K562 (cell line): ENCODE results near the gene ZNF83. TPM values are rescaled to one million over a fixed set of nuclear protein-coding genes. Genes with fewer than 3 reads are reported as not detected.

Experiments used
- ATAC-seq: fragments of 200-7000 bp; cut with Tn5 transposase; 3 replicates; pipeline ENCODE4 v1.9.1; 2020; ENCODE audit warnings: moderate library complexity
- BruUV-seq: library from RNA; stranded (reverse); fragments of 400-500 nt; replicated peaks from 2 replicates; lab custom pipeline; 2021; lab: Mats Ljungman, UMichigan
- CTCF ChIA-PET: fragments of 300-600 bp; formaldehyde crosslinking; extraction: SDS; loops from one replicate; lab custom pipeline; 2021; ENCODE audit warnings: low intra/inter-chr PET ratio; lab: Yijun Ruan, JAX
- POLR2A ChIA-PET: fragments of 300-600, 350-650 bp; sonication (Branson Sonifier 250); formaldehyde crosslinking; extraction: SDS; loops from one replicate; lab custom pipeline; 2021; ENCODE audit warnings: antibody characterized with exemption, inconsistent platforms; lab: Yijun Ruan, JAX
- DNase-seq, 4 experiments: peaks; one replicate each; pipeline versions ENCODE4 v3.0.0 to v3.0.0-alpha.2; 2011 to 2018; ENCODE audit warnings: low spot score in 3 of 4, mixed read lengths in 3 of 4; ENCODE audit errors: extremely low read depth in 1 of 4
- FAIRE-seq: peaks from 2 replicates; lab custom pipeline; 2011; peaks lifted over from hg19 to GRCh38; lab: Jason Lieb, UNC
- H2AFZ ChIP-seq: 2 replicates; pipeline ENCODE4 v1.6.0; 2011; ENCODE audit warnings: low read depth, low read length, control low read depth, inconsistent platforms
- H3K27ac ChIP-seq: fragments of 200-600 bp; 3 replicates; pipeline ENCODE4 v1.8.0; 2011; ENCODE audit warnings: low read depth, mild to moderate bottlenecking, control low read depth, inconsistent platforms, low read length, moderate library complexity, mixed read lengths; ENCODE audit errors: extremely low read depth
- H3K27me3 ChIP-seq, 2 experiments: fragments of 300-600 bp in 1 of 2; 2 replicates in 1 of 2; 3 replicates in 1 of 2; pipeline versions ENCODE4 v1.6.0 to v1.8.0; 2011; ENCODE audit warnings: inconsistent platforms in 2 of 2, low read length in 2 of 2, mild to moderate bottlenecking in 1 of 2, mixed read lengths in 1 of 2, moderate library complexity in 1 of 2; ENCODE audit not compliant: control insufficient read depth in 2 of 2, insufficient read depth in 2 of 2
- H3K36me3 ChIP-seq: fragments of 300-600 bp; 3 replicates; pipeline ENCODE4 v1.8.0; 2011; ENCODE audit warnings: mild to moderate bottlenecking, low read length, inconsistent platforms; ENCODE audit not compliant: control insufficient read depth, insufficient read depth
- H3K4me1 ChIP-seq, 2 experiments: fragments of 200-600 bp in 1 of 2; replicated peaks in 1 of 2; 2 replicates in 1 of 2; 3 replicates in 1 of 2; pipeline versions ENCODE4 v1.5.1 to v1.8.0; 2011; ENCODE audit warnings: inconsistent platforms in 2 of 2, low read length in 2 of 2, mild to moderate bottlenecking in 1 of 2, mixed read lengths in 1 of 2, moderate library complexity in 1 of 2; ENCODE audit not compliant: control insufficient read depth in 2 of 2, insufficient read depth in 2 of 2
- H3K4me2 ChIP-seq: 2 replicates; pipeline ENCODE4 v1.6.1; 2011; ENCODE audit warnings: low read length, control low read depth, inconsistent platforms, mixed read lengths; ENCODE audit not compliant: insufficient read depth
- H3K4me3 ChIP-seq: fragments of 200-600 bp; sonication (generic), shearing (Covaris generic); 2 replicates; pipeline ENCODE4 v1.5.1; 2016; ENCODE audit warnings: control low read depth, inconsistent platforms
- H3K79me2 ChIP-seq: fragments of 200-600 bp; 3 replicates; pipeline ENCODE4 v1.8.0; 2011; ENCODE audit warnings: low read length, inconsistent platforms; ENCODE audit not compliant: control insufficient read depth, insufficient read depth
- H3K9ac ChIP-seq, 2 experiments: 2 replicates each; pipeline versions ENCODE4 v1.6.0 to v1.6.1; 2011; ENCODE audit warnings: low read depth in 2 of 2, low read length in 2 of 2, control low read depth in 1 of 2, inconsistent platforms in 1 of 2, mild to moderate bottlenecking in 1 of 2, mixed read lengths in 1 of 2; ENCODE audit not compliant: insufficient read depth in 1 of 2
- H3K9me1 ChIP-seq: one replicate; pipeline ENCODE4 v1.6.0; 2011; ENCODE audit warnings: inconsistent platforms, mild to moderate bottlenecking, low read length, moderate library complexity; ENCODE audit not compliant: control insufficient read depth, insufficient read depth
- H3K9me3 ChIP-seq: replicated peaks from 2 replicates; pipeline ENCODE4 v1.5.1; 2011; ENCODE audit warnings: low read depth, low read length, inconsistent platforms; ENCODE audit not compliant: control insufficient read depth, insufficient read depth
- H4K20me1 ChIP-seq: replicated peaks from 2 replicates; pipeline ENCODE4 v1.6.1; 2011; ENCODE audit warnings: low read length, inconsistent platforms, mixed read lengths; ENCODE audit not compliant: control insufficient read depth, insufficient read depth
- ARID2 ChIP-seq: fragments of 450-650 bp; IDR thresholded peaks from 2 replicates; pipeline ENCODE4 v1.6.1; 2017; ENCODE audit warnings: antibody characterized with exemption, mild to moderate bottlenecking
- CBFA2T2 ChIP-seq: fragments of 450-650 bp; conservative IDR thresholded peaks from 2 replicates; pipeline ENCODE4 v1.6.1; 2017; ENCODE audit warnings: mild to moderate bottlenecking
- CREBBP ChIP-seq: IDR thresholded peaks from one replicate; pipeline ENCODE4 v1.6.1; 2012; ENCODE audit warnings: low read depth, mild to moderate bottlenecking, control low read depth, inconsistent platforms, low read length
- CREM ChIP-seq: IDR thresholded peaks from 2 replicates; pipeline ENCODE4 v1.6.1; 2014; ENCODE audit warnings: antibody characterized with exemption, low read depth
- ETV6 ChIP-seq, 3 experiments: fragments of 150-350 bp in 1 of 3; sonication (generic) in 1 of 3; formaldehyde crosslinking in 1 of 3; IDR thresholded peaks; 2 replicates each; pipeline versions ENCODE4 v1.6.1 to v1.8.0; 2014 to 2022; ENCODE audit warnings: borderline replicate concordance in 2 of 3, low read depth in 2 of 3, antibody characterized with exemption in 1 of 3, low read length in 1 of 3, mild to moderate bottlenecking in 1 of 3, missing genetic modification reagents in 1 of 3
- NCOR1 ChIP-seq: fragments of 450-650 bp; IDR thresholded peaks from 2 replicates; pipeline ENCODE4 v1.6.1; 2016; ENCODE audit warnings: mild to moderate bottlenecking, moderate library complexity
- SLC30A9 ChIP-seq: fragments of 250-450 bp; sonication (Bioruptor Pico); IDR thresholded peaks from 2 replicates; pipeline ENCODE4 v1.8.0; 2022; ENCODE audit warnings: mild to moderate bottlenecking, moderate library complexity
- ZNF263 ChIP-seq: sonication (generic); formaldehyde crosslinking; IDR thresholded peaks from 2 replicates; pipeline ENCODE4 v1.8.0; 2022; ENCODE audit warnings: mild to moderate bottlenecking, missing genetic modification reagents, borderline replicate concordance
- ZNF766 ChIP-seq: fragments of 200-800 bp; sonication (Bioruptor generic); conservative IDR thresholded peaks from 2 replicates; pipeline ENCODE4 v1.6.1; 2016; ENCODE audit warnings: missing genetic modification characterization, missing compliant biosample characterization
- ZNF785 ChIP-seq: fragments of 250-450 bp; sonication (Bioruptor Pico); IDR thresholded peaks from 2 replicates; pipeline ENCODE4 v1.4.0; 2020; ENCODE audit warnings: mild to moderate bottlenecking
- WGBS: fragments of 100-300 bp; shearing (Covaris generic); methylation state at CpG from one replicate; pipeline ENCODE4 v1.1.6; 2016; ENCODE audit warnings: low coverage, mixed read lengths; ENCODE audit not compliant: insufficient coverage; ENCODE audit errors: missing lambda C conversion rate; 5-methylcytosine and 5-hydroxymethylcytosine counted together
- in situ Hi-C: fragments of 300-500 bp; cut with MboI; formaldehyde crosslinking; loops from 4 replicates; pipeline ENCODE4 v1.15.0; 2018; ENCODE audit warnings: inconsistent platforms, mixed read lengths
- intact Hi-C: fragments of 100-400 bp; cut with micrococcal nuclease; formaldehyde crosslinking; loops from 2 replicates; pipeline ENCODE4 v1.14.2; 2022
- polyA plus RNA-seq, 8 experiments: library from polyadenylated mRNA; depleted of rRNA in 4 of 8; stranded (reverse) in 5 of 8; unstranded in 3 of 8; fragments of >200 nt; fragmentation: Nextera tagmentation in 2 of 8; fragmentation: Illumina TruSeq in 1 of 8; extraction: Ambion mirVana in 2 of 8; extraction: Trizol in 1 of 8; gene quantifications; 2 replicates each; pipeline versions ENCODE4 v1.2.1 to v1.2.3, GENCODE V29; 2011 to 2014; ENCODE audit warnings: inconsistent platforms in 1 of 8, missing spikeins in 1 of 8
- total RNA-seq, 7 experiments: library from RNA; depleted of rRNA in 6 of 7; stranded (reverse); fragments of >200 nt in 6 of 7; fragmentation: Illumina TruSeq in 2 of 7; extraction: Trizol in 2 of 7; gene quantifications; 2 replicates each; pipeline versions ENCODE4 v1.2.1 to v1.2.3, GENCODE V29; 2011 to 2021; ENCODE audit warnings: low replicate concordance in 1 of 7
- TF ChIP-seq, protein P1 (sequence below): fragments of 450-650 bp; formaldehyde crosslinking; IDR thresholded peaks from 2 replicates; pipeline ENCODE4 v1.4.0; 2022; ENCODE audit warnings: missing genetic modification characterization
- TF ChIP-seq, protein P2 (sequence below): fragments of 200-800 bp; sonication (Bioruptor generic); IDR thresholded peaks from 2 replicates; pipeline ENCODE4 v1.6.1; 2017; ENCODE audit warnings: missing genetic modification characterization, missing compliant biosample characterization
- TF ChIP-seq, protein P3 (sequence below), 2 experiments: fragments of 450-650 bp; conservative IDR thresholded peaks; 2 replicates each; pipeline ENCODE4 v1.6.1; 2017; ENCODE audit warnings: mild to moderate bottlenecking in 2 of 2, moderate library complexity in 2 of 2
- TF ChIP-seq, protein P4 (sequence below): IDR thresholded peaks from 2 replicates; pipeline ENCODE4 v1.6.1; 2012; ENCODE audit warnings: low read depth, low read length, improper control_type of control experiment, borderline replicate concordance

Gene ZNF83
- total and polyA plus RNA-seq, 9 of the 15 experiments (the other 6 are each of a cell fraction or from before 2014, with no cell fraction given) = 18.6 to 74.3 (median 51.9) TPM

DNA sequence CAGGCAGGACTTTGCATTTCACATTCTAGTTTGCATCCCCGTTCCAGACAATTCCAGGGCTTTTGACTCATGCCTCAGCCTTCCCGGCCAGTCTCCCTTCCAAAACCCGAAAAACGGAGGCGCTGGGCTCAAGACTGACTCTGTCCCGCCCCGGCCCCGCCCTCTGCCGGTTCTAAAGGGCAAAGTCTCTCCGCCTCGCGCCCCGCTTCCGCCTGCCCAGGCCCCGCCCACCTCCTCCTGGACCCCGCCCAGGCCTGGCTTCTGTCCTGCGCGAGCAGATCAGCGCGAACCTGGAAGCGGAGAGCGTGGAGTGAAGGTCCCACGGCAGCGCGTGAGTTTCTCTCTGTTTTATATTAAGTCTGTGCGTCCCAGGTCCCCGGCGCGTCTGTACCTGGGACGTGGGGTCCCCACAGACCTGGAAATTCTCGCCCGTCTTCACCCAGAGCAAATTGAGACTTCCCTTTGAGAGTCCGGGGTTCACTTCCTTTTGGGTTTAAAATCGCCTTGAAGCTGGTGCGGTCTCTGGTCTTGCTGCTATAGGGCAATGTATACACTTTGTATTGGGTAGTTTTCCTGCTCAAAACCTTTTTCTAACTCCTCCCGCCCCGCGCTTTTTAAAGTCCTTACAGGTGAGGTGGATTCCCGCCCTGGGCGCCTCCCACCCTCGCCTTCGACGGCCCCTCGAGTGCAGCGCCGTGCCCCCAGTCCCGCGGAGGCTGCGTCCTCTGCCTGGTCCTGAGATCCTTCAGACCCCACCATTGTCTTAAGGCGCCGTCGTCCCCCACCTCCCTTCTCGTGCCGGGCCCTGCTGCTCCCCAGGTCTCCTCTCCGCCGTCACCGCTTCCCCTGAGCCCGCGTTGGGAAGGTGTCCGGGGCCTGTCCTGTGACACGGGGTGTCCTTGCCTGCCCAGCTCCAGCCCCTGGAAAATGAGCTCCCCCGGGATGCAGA lies 36.9 kb downstream of the ZNF83 start:
- POLR2A ChIA-PET = interaction anchor here (0.6 to 1.0 kb wide), 3 partner anchors 36 to 1055 kb away, joined by 3 read pairs; no protein-coding TSS in a partner anchor
- intact Hi-C loops = loop anchor here (10.0 kb wide), 1 partner anchor 124 kb away; no protein-coding TSS in a partner anchor
- TF ChIP-seq ZNF785 (no peak), CBFA2T2 (no peak), NCOR1 (no peak), ZNF263 (CRISPR knock-in tag) (no peak; the same call in 1 of the 2 replicates), ARID2 (no peak), CREBBP (no peak), ETV6 (IDR thresholded peaks at IDR 0.05; ENCODE audit: borderline replicate concordance in 1 of 2, low read depth in 2 of 2, low read length in 1 of 2) (no peak), ETV6 (CRISPR knock-in tag; IDR thresholded peaks at IDR 0.05; ENCODE audit: borderline replicate concordance) (no peak), ZNF766 (no peak), CREM (peak; percentile 32; the same call in 1 of the 2 replicates), SLC30A9 (CRISPR knock-in tag) (no peak)
- TF ChIP-seq, protein P1, sequence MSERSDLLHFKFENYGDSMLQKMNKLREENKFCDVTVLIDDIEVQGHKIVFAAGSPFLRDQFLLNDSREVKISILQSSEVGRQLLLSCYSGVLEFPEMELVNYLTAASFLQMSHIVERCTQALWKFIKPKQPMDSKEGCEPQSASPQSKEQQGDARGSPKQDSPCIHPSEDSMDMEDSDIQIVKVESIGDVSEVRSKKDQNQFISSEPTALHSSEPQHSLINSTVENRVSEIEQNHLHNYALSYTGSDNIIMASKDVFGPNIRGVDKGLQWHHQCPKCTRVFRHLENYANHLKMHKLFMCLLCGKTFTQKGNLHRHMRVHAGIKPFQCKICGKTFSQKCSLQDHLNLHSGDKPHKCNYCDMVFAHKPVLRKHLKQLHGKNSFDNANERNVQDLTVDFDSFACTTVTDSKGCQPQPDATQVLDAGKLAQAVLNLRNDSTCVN (CRISPR knock-in tag) = no peak
- TF ChIP-seq, protein P2, sequence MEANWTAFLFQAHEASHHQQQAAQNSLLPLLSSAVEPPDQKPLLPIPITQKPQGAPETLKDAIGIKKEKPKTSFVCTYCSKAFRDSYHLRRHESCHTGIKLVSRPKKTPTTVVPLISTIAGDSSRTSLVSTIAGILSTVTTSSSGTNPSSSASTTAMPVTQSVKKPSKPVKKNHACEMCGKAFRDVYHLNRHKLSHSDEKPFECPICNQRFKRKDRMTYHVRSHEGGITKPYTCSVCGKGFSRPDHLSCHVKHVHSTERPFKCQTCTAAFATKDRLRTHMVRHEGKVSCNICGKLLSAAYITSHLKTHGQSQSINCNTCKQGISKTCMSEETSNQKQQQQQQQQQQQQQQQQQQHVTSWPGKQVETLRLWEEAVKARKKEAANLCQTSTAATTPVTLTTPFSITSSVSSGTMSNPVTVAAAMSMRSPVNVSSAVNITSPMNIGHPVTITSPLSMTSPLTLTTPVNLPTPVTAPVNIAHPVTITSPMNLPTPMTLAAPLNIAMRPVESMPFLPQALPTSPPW (CRISPR knock-in tag) = peak; percentile 70
- TF ChIP-seq, protein P3, sequence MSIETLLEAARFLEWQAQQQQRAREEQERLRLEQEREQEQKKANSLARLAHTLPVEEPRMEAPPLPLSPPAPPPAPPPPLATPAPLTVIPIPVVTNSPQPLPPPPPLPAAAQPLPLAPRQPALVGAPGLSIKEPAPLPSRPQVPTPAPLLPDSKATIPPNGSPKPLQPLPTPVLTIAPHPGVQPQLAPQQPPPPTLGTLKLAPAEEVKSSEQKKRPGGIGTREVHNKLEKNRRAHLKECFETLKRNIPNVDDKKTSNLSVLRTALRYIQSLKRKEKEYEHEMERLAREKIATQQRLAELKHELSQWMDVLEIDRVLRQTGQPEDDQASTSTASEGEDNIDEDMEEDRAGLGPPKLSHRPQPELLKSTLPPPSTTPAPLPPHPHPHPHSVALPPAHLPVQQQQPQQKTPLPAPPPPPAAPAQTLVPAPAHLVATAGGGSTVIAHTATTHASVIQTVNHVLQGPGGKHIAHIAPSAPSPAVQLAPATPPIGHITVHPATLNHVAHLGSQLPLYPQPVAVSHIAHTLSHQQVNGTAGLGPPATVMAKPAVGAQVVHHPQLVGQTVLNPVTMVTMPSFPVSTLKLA (conservative IDR thresholded peaks at IDR 0.05) = peak in 1 of 2 experiments; percentile 47; a peak in 2 of 4 replicates
- TF ChIP-seq, protein P4, sequence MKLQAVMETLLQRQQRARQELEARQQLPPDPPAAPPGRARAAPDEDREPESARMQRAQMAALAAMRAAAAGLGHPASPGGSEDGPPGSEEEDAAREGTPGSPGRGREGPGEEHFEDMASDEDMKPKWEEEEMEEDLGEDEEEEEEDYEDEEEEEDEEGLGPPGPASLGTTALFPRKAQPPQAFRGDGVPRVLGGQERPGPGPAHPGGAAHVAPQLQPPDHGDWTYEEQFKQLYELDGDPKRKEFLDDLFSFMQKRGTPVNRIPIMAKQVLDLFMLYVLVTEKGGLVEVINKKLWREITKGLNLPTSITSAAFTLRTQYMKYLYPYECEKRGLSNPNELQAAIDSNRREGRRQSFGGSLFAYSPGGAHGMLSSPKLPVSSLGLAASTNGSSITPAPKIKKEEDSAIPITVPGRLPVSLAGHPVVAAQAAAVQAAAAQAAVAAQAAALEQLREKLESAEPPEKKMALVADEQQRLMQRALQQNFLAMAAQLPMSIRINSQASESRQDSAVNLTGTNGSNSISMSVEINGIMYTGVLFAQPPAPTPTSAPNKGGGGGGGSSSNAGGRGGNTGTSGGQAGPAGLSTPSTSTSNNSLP = no peak

More for the DNA sequence above, 36.9 kb downstream of the ZNF83 start:
- TSS peak; percentile 59 for BruUV-seq
- Histone ChIP-seq H4K20me1 (no peaks in the 10 kb centered on the region), H3K79me2 (peaks cover 39% of the 10 kb centered on the region), H3K27me3 (no peaks in the 10 kb centered on the region), H3K4me2 (peak overlapping the region; percentile 80), H3K4me3 (peak overlapping the region; percentile 47), H3K9me3 (peaks cover 5% of the 10 kb centered on the region), H3K36me3 (peaks cover 21% of the 10 kb centered on the region), H3K9me1 (no peaks in the 10 kb centered on the region), H3K27ac (peak overlapping the region; percentile 73), H3K4me1 (peaks cover 5 to 14% of the 10 kb centered on the region in 2 experiments; a peak in 3 of 5 replicates), H3K9ac (peak overlapping the region; percentile 83 to 87), H2AFZ (peak overlapping the region; percentile 83)
- CTCF ChIA-PET = no interaction called here
- FAIRE-seq = peak; percentile 82
- WGBS = under 1% methylated on average over 48 of the region's 62 CpGs
- peak; percentile 99 for ATAC-seq
- peak; percentile 93 to 96 (median 94) for DNase-seq
- in situ Hi-C loops = no loop called here
